Esophagus squamous epithelium (tissue), 5 donors: ENCODE data around the gene B4GALNT2. TPM values are rescaled to one million over a fixed set of nuclear protein-coding genes. Genes with fewer than 3 reads are reported as not detected.
A peak's percentile ranks its signal among the peaks of the same experiment; 100 is the strongest.

Experiments
- DNase-seq: peaks from one replicate; lab custom pipeline; 2025; lab: John Stamatoyannopoulos, UW
- H3K27ac ChIP-seq, 4 donors: fragments of 200-600 bp; sonication (generic); one replicate each; pipeline ENCODE4 v1.5.1; 2016 to 2019; ENCODE audit warnings: mild to moderate bottlenecking in 1 of 4
- H3K27me3 ChIP-seq, 4 donors: fragments of 200-600 bp; sonication (generic); 1 replicate in 3 of 4; 2 replicates in 1 of 4; pipeline versions ENCODE4 v1.5.1 to v1.6.0; 2017 to 2021; ENCODE audit warnings: antibody characterized with exemption in 1 of 4
- H3K36me3 ChIP-seq, 3 donors: fragments of 200-600 bp; sonication (generic); one replicate each; pipeline ENCODE4 v1.5.1; 2016 to 2019
- H3K4me1 ChIP-seq, 3 donors: fragments of 200-600 bp; sonication (generic); one replicate each; pipeline ENCODE4 v1.5.1; 2017 to 2019
- H3K4me3 ChIP-seq, 4 donors: fragments of 200-600 bp; sonication (generic); 1 replicate in 3 of 4; 2 replicates in 1 of 4; pipeline ENCODE4 v1.5.1; 2016 to 2019; ENCODE audit warnings: mild to moderate bottlenecking in 2 of 4, moderate library complexity in 1 of 4
- H3K9me3 ChIP-seq, 3 donors: fragments of 200-600 bp; sonication (generic); one replicate each; pipeline ENCODE4 v1.5.1; 2016 to 2019
- CTCF ChIP-seq, 6 experiments: fragments of 450-650 bp in 4 of 6; fragments of 200-600 bp in 2 of 6; sonication (generic) in 2 of 6; IDR thresholded peaks; one replicate each; pipeline ENCODE4 v1.5.1; 2016 to 2019; ENCODE audit warnings: antibody characterized with exemption in 6 of 6, mild to moderate bottlenecking in 4 of 6, moderate library complexity in 4 of 6
- POLR2A ChIP-seq, 4 donors: fragments of 450-650 bp; IDR thresholded peaks; one replicate each; pipeline ENCODE4 v1.6.1; 2017; ENCODE audit warnings: antibody characterized with exemption in 4 of 4, mild to moderate bottlenecking in 4 of 4, moderate library complexity in 3 of 4
- WGBS, 2 donors: methylation state at CpG; one replicate each; pipeline ENCODE4 v1.1.5; 2018; 5-methylcytosine and 5-hydroxymethylcytosine counted together
- intact Hi-C: fragments of 100-400 bp; cut with DNase I; formaldehyde crosslinking; loops from one replicate; pipeline ENCODE4 v1.15.0; 2022
- total RNA-seq, 4 donors: library from RNA; depleted of rRNA; stranded (reverse); fragments of >200 nt; gene quantifications; one replicate each; pipeline ENCODE4 v1.1.0, GENCODE V29; 2016
- donor health status: DM: yes; HTN: yes; CAD: no.

The B4GALNT2 gene
- total RNA-seq, 4 donors from 2014 or later = 0.04 TPM; not detected in 3

- no peaks in the 10 kb centered on the region for H3K9me3 ChIP-seq
- WGBS, 2 donors = 54 to 65% methylated on average over 9 to 10 of the region's 11 CpGs
- peaks cover 12 to 72% (median 15%) of the 10 kb centered on the region in 3 donors for H3K4me1 ChIP-seq
- H3K36me3 ChIP-seq = peaks cover 0 to 7% (median 0%) of the 10 kb centered on the region in 3 donors
- TF ChIP-seq POLR2A (IDR thresholded peaks at IDR 0.05) (no peak), CTCF (IDR thresholded peaks at IDR 0.05) (no peak)
- intact Hi-C loops = no loop called here
- peak overlapping the region; percentile 29 to 65 (median 56) for H3K27ac ChIP-seq
- no peak overlapping the region for H3K4me3 ChIP-seq
- no peak for DNase-seq
- peaks cover 0 to 42% (median 0%) of the 10 kb centered on the region in 4 donors for H3K27me3 ChIP-seq
Measured at GRCh38 chr17:49216953-49217650, 84.5 kb downstream of the B4GALNT2 start.

GRCh38 chr17:49217651-49218413 lies 85.3 kb downstream of the B4GALNT2 start:
- no peak for DNase-seq
- Histone ChIP-seq H3K27ac (peak overlapping the region; percentile 29 to 65 (median 56)), H3K4me1 (peaks cover 12 to 69% (median 15%) of the 10 kb centered on the region in 3 donors), H3K36me3 (peaks cover 0 to 8% (median 0%) of the 10 kb centered on the region in 3 donors), H3K9me3 (no peaks in the 10 kb centered on the region), H3K27me3 (peaks cover 0 to 49% (median 0%) of the 10 kb centered on the region in 4 donors), H3K4me3 (no peak overlapping the region)
- 73 to 81% methylated on average over 11 to 13 of the region's 17 CpGs for WGBS, 2 donors
- TF ChIP-seq POLR2A (IDR thresholded peaks at IDR 0.05) (peak in 1 of 4 donors; percentile 21), CTCF (IDR thresholded peaks at IDR 0.05) (no peak)
- intact Hi-C loops = no loop called here

- peaks cover 19 to 68% (median 20%) of the 10 kb centered on the region in 3 donors for H3K4me1 ChIP-seq
- no peak for DNase-seq
- peak overlapping the region; percentile 14 to 67 (median 41) for H3K27ac ChIP-seq
Measured at GRCh38 chr17:49218941-49219913, 86.7 kb downstream of the B4GALNT2 start.

GRCh38 chr17:49219987-49220386 lies 87.4 kb downstream of the B4GALNT2 start:
- TF ChIP-seq POLR2A (IDR thresholded peaks at IDR 0.05) (no peak), CTCF (IDR thresholded peaks at IDR 0.05) (no peak)
- H3K4me3 ChIP-seq = no peak overlapping the region
- intact Hi-C loops = loop anchor here (5.0 kb wide), 1 partner anchor 38 kb away; no protein-coding TSS in a partner anchor

More at GRCh38 chr17:49218941-49219913, 86.7 kb downstream of the B4GALNT2 start:
- intact Hi-C loops = no loop called here
- peaks cover 0 to 8% (median 0%) of the 10 kb centered on the region in 3 donors for H3K36me3 ChIP-seq
- H3K4me3 ChIP-seq = peak overlapping the region in 1 of 4 donors; percentile 8
- no peak for TF ChIP-seq POLR2A (IDR thresholded peaks at IDR 0.05)
- peak in 2 of 6 experiments; percentile 11 to 22 for TF ChIP-seq CTCF (IDR thresholded peaks at IDR 0.05)
- H3K9me3 ChIP-seq = no peaks in the 10 kb centered on the region
- H3K27me3 ChIP-seq = peaks cover 3 to 63% (median 5%) of the 10 kb centered on the region in 4 donors
- WGBS, 2 donors = 39 to 41% methylated on average over 14 to 15 of the region's 37 CpGs

More at GRCh38 chr17:49219987-49220386, 87.4 kb downstream of the B4GALNT2 start:
- Histone ChIP-seq H3K9me3 (no peaks in the 10 kb centered on the region), H3K4me1 (peaks cover 19 to 68% (median 26%) of the 10 kb centered on the region in 3 donors), H3K27me3 (peaks cover 7 to 71% (median 9%) of the 10 kb centered on the region in 4 donors), H3K27ac (peak overlapping the region in 2 of 4 donors; percentile 19 to 63), H3K36me3 (peaks cover 0 to 8% (median 0%) of the 10 kb centered on the region in 3 donors)
- no peak for DNase-seq
- 0 to 79% methylated on average over 1 to 12 of the region's 15 CpGs for WGBS, 2 donors
